GM21717 (cell line): ENCODE measurements around the gene DLG2.

ENCODE experiments used
- ATAC-seq: cut with Tn5 transposase; IDR thresholded peaks from one replicate; pipeline ENCODE4 v1.9.1; 2021; ENCODE audit warnings: mild to moderate bottlenecking, moderate library complexity; ENCODE audit not compliant: unreplicated experiment

DLG2 gene

GRCh38 chr11:84194696-84195095 is 1432.4 kb downstream of the DLG2 start:
- no peak for ATAC-seq

- no peak for ATAC-seq
Measured at GRCh38 chr11:84193706-84194105, 1433.4 kb downstream of the DLG2 start.

GRCh38 chr11:84188521-84188920 is 1438.6 kb downstream of the DLG2 start:
- ATAC-seq = no peak

GRCh38 chr11:84173078-84173477 is 1454.1 kb downstream of the DLG2 start:
- no peak for ATAC-seq

GRCh38 chr11:84165139-84165538 is 1462.0 kb downstream of the DLG2 start:
- no peak for ATAC-seq

GRCh38 chr11:84164728-84165127 is 1462.4 kb downstream of the DLG2 start:
- no peak for ATAC-seq

- ATAC-seq = no peak
Measured at GRCh38 chr11:84163116-84163515, 1464.0 kb downstream of the DLG2 start.

- ATAC-seq = no peak
Measured at GRCh38 chr11:84157639-84158038, 1469.5 kb downstream of the DLG2 start.

- ATAC-seq = no peak
Measured at GRCh38 chr11:84146826-84147225, 1480.3 kb downstream of the DLG2 start.

- no peak for ATAC-seq
Measured at GRCh38 chr11:84145616-84146185, 1481.4 kb downstream of the DLG2 start.

- ATAC-seq = no peak
Measured at GRCh38 chr11:84144531-84144930, 1482.6 kb downstream of the DLG2 start.

- ATAC-seq = no peak
Measured at GRCh38 chr11:84142411-84142810, 1484.7 kb downstream of the DLG2 start.

GRCh38 chr11:84140386-84141169 is 1486.6 kb downstream of the DLG2 start:
- ATAC-seq = no peak

GRCh38 chr11:84137960-84138359 is 1489.2 kb downstream of the DLG2 start:
- ATAC-seq = no peak

GRCh38 chr11:84137505-84137904 is 1489.6 kb downstream of the DLG2 start:
- ATAC-seq = no peak

GRCh38 chr11:84136926-84137325 is 1490.2 kb downstream of the DLG2 start:
- ATAC-seq = no peak

- ATAC-seq = no peak
Measured at GRCh38 chr11:84130646-84131427, 1496.3 kb downstream of the DLG2 start.

- ATAC-seq = no peak
Measured at GRCh38 chr11:84129961-84130576, 1497.1 kb downstream of the DLG2 start.

- ATAC-seq = no peak
Measured at GRCh38 chr11:84128840-84129239, 1498.3 kb downstream of the DLG2 start.

- no peak for ATAC-seq
Measured at GRCh38 chr11:84117394-84117793, 1509.8 kb downstream of the DLG2 start.

GRCh38 chr11:84106541-84106940 is 1520.6 kb downstream of the DLG2 start:
- no peak for ATAC-seq
